HG02840 (cell line): ENCODE results near the gene TRMT10C.
"Not testable (repeated sequence)": the region's sequence is repeated elsewhere in the genome, so short reads cannot be mapped to it uniquely, and the experiment has no call there.

ENCODE experiments used
- ATAC-seq: cut with Tn5 transposase; IDR thresholded peaks from one replicate; pipeline ENCODE4 v1.9.1; 2021; ENCODE audit warnings: mild to moderate bottlenecking, moderate library complexity, moderate number of reproducible peaks; ENCODE audit not compliant: unreplicated experiment, low FRiP score

Gene TRMT10C

DNA sequence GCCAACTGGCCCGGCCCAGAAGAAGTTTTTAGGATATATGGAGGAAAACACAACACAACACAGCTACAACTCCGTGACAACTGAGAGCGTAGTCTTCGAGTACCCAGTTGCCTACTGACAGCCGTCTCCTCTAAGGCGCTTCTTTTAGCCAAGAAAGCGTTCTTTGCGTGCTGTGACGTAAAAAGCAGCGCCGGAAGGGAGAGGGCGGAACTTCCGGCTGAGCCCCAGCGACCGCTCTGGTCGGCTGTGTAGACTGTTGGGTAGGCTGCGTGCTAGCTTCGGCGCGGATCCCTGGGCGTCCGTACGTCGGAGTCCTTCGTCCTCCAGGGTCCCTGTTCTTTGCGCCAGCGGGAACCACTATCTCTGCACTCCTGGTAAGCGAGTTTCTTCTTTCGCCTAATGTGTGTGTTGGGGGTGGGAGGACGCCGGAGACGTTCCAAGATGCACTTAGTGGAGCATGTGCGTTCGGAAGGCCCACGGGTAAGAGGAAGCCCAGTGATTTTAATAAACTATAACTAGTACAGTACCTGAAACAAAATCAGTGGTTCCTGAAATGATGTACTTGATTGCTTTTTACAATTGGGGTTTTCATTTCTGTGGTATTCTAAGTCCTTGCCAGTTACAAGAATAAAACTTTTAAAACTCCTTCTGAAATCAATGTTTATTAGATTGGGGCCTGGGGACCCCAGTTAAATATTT lies at the start of gene TRMT10C:
TRMT10C (plus strand) TSS at position 239 of the 699 bp plus-strand sequence. CDS start 2,914 bp downstream, outside the sequence.
- ATAC-seq: peak; percentile 99

DNA sequence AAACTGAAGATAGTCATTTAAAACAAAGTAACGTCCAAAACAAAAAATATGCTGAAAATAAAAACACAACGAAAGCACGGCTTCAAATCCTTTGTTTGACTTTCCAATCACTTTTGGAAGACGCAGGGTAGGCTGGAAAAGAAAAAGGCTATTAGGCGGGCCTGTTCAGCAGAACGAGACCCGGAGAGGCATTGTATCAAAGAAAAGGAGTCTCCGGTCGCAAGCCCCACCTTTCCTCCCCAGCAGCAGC lies 49.3 kb upstream of the TRMT10C start:
- ATAC-seq: peak; percentile 13

GRCh38 chr3:101512646-101513418 lies 48.8 kb upstream of the TRMT10C start, which contains the start of gene SENP7:
Gene SENP7, minus strand, starts transcription at chr3:101513212. Its CDS starts 82 bp downstream, at chr3:101513130.
- ATAC-seq: peak; percentile 64

DNA sequence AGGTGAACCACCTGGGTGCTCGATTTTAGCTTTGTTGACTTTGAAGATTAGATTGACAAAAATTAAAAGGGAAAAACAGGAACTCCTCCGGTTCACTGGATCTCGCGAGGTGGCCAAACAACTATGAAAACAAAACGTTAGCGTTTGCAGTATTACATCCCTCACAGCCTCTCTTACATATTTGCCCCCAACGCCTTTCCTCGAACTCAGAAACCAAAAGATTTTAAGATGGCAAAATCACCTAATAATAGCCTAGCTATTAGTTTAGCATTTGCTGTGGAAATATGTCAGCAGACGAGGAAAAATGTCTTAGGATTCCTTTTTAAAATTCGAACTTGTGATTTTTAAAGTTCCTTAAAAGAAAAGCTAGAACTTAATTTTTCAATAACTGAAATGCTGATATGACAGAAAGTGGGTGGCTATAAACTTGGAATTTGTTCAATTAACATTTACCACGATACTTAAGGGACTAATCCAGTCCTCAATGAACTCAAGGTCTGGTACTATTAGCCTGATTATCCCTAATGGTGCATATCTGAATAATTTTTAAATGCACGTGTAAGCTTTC lies 48.2 kb upstream of the TRMT10C start:
- peak; percentile 29 for ATAC-seq

DNA sequence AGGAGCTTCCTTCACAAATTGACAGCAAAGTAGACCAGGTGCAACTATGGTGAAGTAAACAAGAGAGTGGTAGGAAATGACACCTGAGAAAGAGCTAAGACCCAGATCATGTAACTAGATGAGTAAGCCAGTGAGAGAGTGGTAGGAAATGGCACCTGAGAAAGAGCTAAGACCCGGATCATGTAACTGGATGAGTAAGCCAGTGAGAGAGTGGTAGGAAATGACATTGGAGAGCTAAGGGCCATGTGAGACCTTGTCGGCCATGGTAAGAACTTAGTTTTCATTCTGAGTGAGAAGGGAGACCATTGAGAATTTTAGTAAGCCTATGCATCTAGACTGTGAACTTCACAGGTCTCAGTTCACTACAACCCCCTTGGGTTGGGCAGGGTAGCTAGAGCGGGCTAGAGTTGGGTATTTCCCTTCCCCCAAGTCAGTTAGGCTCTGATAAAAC lies 43.2 kb upstream of the TRMT10C start:
- peak; percentile 98 for ATAC-seq

DNA sequence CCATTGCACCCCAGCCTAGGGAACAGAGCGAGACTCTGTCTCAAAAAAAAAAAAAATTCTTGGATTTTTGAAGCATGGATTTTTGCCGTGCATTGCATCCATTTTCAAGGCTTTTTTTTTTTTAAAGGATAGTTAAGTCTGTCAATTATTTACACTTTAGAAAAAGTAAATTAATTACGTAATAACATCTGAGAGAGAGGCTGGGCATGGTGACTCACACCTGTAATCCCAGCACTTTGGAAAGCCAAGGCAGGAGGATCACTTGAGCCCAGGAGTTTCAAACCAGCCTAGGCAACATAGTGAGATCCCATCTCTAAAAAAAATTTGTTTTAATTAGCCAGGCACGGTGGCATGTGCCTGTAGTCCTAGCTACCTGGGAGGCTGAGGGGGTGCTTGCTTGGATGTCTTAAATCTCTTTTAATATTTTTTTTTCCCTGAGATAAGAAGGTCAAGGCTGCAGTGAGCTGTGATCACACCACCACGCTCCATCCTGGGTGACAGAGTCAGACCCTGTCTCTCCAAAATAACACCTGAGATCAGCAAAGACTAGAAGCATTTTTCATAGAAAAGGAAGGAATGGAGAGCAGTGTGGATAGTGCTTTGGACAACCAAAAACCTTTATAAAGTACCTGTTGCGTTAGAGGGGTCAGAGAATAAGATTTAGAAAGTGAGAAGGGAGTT lies 41.8 kb upstream of the TRMT10C start:
- ATAC-seq: no peak

DNA sequence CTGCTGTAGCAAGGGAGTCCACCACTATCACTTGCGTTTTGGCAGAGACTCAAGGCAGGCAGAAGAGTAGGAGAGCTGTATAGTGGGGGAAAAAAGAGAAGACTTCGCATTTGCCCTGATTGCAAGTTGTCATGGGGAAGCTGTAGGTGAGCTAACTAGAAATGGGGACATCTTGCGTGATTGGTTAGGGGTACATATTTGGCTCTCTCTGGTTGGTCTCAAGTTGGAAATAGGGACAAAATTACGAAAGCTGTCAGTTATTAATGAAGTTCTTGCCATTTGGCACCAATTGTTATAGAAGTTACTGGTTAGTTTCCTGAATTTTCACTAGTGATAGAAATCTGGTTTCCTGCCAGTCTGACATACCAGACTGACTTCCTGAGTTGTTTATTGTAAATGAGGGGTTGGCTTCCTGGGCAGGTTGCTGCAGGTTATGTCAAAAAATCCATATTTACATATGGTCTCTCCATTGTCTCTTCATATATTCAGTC lies 40.4 kb upstream of the TRMT10C start:
- no peak for ATAC-seq

GRCh38 chr3:101527441-101527840 lies 34.2 kb upstream of the TRMT10C start:
- no peak for ATAC-seq

DNA sequence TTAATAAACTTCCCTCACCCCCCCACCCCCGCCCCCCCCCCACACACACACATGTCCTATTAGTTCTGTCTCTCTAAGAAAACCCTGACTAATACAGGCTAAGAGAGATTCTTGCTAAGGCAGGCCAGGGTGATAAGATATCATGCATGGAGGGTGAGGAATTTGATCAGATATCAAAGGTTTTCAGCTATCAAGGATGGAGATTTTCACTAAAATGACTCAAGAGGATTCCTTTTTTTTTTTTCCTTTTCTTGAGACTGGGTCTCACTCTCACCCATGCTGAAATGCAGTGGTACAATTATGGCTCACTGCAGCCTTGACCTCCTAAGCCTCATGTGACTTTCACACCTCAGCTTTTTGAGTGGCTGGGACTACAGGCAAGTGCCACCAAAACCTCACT lies 33.8 kb upstream of the TRMT10C start:
- no peak for ATAC-seq

GRCh38 chr3:101529816-101530685 lies 31.6 kb upstream of the TRMT10C start:
- no peak for ATAC-seq

- ATAC-seq: no peak
These were observed 31.0 kb upstream of the TRMT10C start for GRCh38 chr3:101530686-101531047.

DNA sequence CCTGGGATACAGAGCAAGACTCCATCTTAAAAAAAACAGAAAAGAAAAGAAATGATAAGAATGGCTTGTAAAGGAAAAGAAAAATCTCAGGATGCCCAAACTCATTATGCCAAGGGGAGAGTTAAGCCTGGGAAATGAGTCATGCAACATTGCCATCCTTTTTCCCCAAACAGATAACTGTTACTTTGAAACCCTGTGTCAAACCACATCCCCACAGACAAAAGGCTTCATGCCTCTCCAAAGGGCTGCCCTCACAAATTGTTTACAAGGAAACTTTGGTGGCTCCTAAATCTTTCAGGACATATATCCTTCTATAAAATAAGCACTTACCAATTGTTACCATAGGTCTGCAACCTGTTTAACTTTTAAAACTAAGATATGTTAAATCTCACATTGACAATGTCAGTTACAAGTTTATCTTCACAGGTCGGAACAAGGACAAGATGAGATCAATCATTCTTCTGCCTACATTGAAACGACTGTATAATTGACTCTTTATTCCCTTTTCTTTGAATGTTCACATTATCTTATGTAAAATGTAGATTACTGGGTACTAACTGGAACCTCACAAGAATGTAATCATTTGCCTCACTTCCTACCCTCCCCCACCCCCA lies 30.1 kb upstream of the TRMT10C start:
- no peak for ATAC-seq

- no peak for ATAC-seq
These were observed 28.7 kb upstream of the TRMT10C start for GRCh38 chr3:101532783-101533602.

DNA sequence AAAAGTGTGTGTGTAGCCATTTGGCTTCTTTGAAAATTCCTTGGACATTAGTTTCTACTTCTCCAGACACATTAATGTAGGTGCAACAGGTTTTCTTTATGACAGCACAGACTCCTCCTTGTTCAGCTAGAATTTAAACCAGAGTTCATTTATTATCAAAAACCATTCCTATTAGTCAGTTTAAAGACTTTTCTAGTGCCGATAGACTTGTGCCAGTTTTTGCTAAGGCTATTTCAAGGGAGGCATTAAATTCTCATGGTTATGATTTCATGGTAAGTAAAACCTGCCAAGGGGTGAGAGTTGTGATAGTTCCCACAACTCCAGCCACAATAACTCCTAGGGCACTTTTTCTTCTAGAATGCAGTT lies 28.1 kb upstream of the TRMT10C start:
- no peak for ATAC-seq

- no peak for ATAC-seq
These were observed 26.4 kb upstream of the TRMT10C start for GRCh38 chr3:101535221-101535620.

GRCh38 chr3:101536266-101536665 lies 25.4 kb upstream of the TRMT10C start:
- no peak for ATAC-seq

- ATAC-seq: not testable (repeated sequence)
These were observed 24.7 kb upstream of the TRMT10C start for GRCh38 chr3:101536955-101537354.

DNA sequence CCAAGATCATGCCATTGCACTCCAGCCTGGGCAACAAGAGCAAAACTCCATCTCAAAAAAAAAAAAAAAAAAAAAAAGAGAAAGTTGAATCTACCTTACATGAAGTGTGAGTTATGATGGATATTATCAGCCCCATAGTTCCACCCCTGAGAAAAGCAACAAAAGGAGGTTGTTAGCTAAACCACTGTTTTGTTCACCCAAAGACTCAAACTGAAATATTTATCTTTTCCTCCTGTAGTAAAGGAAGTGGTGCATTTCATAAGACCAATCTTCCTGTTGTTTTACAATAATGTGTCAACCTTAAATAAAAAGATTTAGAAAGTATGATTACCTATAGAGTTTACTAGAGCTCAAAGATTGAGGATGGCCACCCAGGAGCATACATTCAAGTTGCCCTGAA lies 18.7 kb upstream of the TRMT10C start:
- ATAC-seq: no peak
